ENCODE measurements around the gene ATOH8.

The ATOH8 gene

GRCh38 chr2:85799215-85799956, 45.6 kb downstream of the ATOH8 start:
- H3K27me3 ChIP-seq (replicated peaks; ENCODE audit: control insufficient read depth, insufficient read depth, low read length, poor library complexity, severe bottlenecking), result no peaks in the 10 kb centered on the region
- H3K9me3 ChIP-seq (ENCODE audit: control insufficient read depth, low read length), result no peaks in the 10 kb centered on the region
- H3K4me3 ChIP-seq (ENCODE audit: insufficient read depth, low read depth, low read length, poor library complexity, severe bottlenecking), result no peak overlapping the region
- H3K27ac ChIP-seq (ENCODE audit: insufficient read depth, low read length, poor library complexity, severe bottlenecking), result no peak overlapping the region
- DNase-seq, result no peak
- H3K36me3 ChIP-seq (ENCODE audit: control insufficient read depth, insufficient read depth, low read length), result no peaks in the 10 kb centered on the region
- no peaks in the 10 kb centered on the region for H3K4me1 ChIP-seq (ENCODE audit: control insufficient read depth, insufficient read depth, low read length, poor library complexity, severe bottlenecking)

- Histone ChIP-seq H3K4me3 (ENCODE audit: insufficient read depth, low read depth, low read length, poor library complexity, severe bottlenecking) (no peak overlapping the region), H3K9me3 (ENCODE audit: control insufficient read depth, low read length) (no peaks in the 10 kb centered on the region), H3K27ac (ENCODE audit: insufficient read depth, low read length, poor library complexity, severe bottlenecking) (no peak overlapping the region), H3K4me1 (ENCODE audit: control insufficient read depth, insufficient read depth, low read length, poor library complexity, severe bottlenecking) (no peaks in the 10 kb centered on the region), H3K27me3 (replicated peaks; ENCODE audit: control insufficient read depth, insufficient read depth, low read length, poor library complexity, severe bottlenecking) (no peaks in the 10 kb centered on the region), H3K36me3 (ENCODE audit: control insufficient read depth, insufficient read depth, low read length) (no peaks in the 10 kb centered on the region)
- no peak for DNase-seq
Measured at GRCh38 chr2:85800586-85800985, 46.8 kb downstream of the ATOH8 start.

GRCh38 chr2:85801871-85802270, 48.1 kb downstream of the ATOH8 start:
- Histone ChIP-seq H3K27me3 (replicated peaks; ENCODE audit: control insufficient read depth, insufficient read depth, low read length, poor library complexity, severe bottlenecking) (no peaks in the 10 kb centered on the region), H3K9me3 (ENCODE audit: control insufficient read depth, low read length) (no peaks in the 10 kb centered on the region), H3K4me1 (ENCODE audit: control insufficient read depth, insufficient read depth, low read length, poor library complexity, severe bottlenecking) (no peaks in the 10 kb centered on the region), H3K36me3 (ENCODE audit: control insufficient read depth, insufficient read depth, low read length) (no peaks in the 10 kb centered on the region), H3K4me3 (ENCODE audit: insufficient read depth, low read depth, low read length, poor library complexity, severe bottlenecking) (no peak overlapping the region), H3K27ac (ENCODE audit: insufficient read depth, low read length, poor library complexity, severe bottlenecking) (no peak overlapping the region)
- no peak for DNase-seq

- H3K27me3 ChIP-seq (replicated peaks; ENCODE audit: control insufficient read depth, insufficient read depth, low read length, poor library complexity, severe bottlenecking), result no peaks in the 10 kb centered on the region
- no peaks in the 10 kb centered on the region for H3K36me3 ChIP-seq (ENCODE audit: control insufficient read depth, insufficient read depth, low read length)
- H3K4me1 ChIP-seq (ENCODE audit: control insufficient read depth, insufficient read depth, low read length, poor library complexity, severe bottlenecking), result no peaks in the 10 kb centered on the region
- no peaks in the 10 kb centered on the region for H3K9me3 ChIP-seq (ENCODE audit: control insufficient read depth, low read length)
- no peak overlapping the region for H3K4me3 ChIP-seq (ENCODE audit: insufficient read depth, low read depth, low read length, poor library complexity, severe bottlenecking)
- no peak for DNase-seq
- H3K27ac ChIP-seq (ENCODE audit: insufficient read depth, low read length, poor library complexity, severe bottlenecking), result no peak overlapping the region
Measured at GRCh38 chr2:85802354-85803103, 48.7 kb downstream of the ATOH8 start.

GRCh38 chr2:85803704-85804425, 50.1 kb downstream of the ATOH8 start:
- Histone ChIP-seq H3K36me3 (ENCODE audit: control insufficient read depth, insufficient read depth, low read length) (no peaks in the 10 kb centered on the region), H3K4me1 (ENCODE audit: control insufficient read depth, insufficient read depth, low read length, poor library complexity, severe bottlenecking) (no peaks in the 10 kb centered on the region), H3K27me3 (replicated peaks; ENCODE audit: control insufficient read depth, insufficient read depth, low read length, poor library complexity, severe bottlenecking) (no peaks in the 10 kb centered on the region), H3K9me3 (ENCODE audit: control insufficient read depth, low read length) (no peaks in the 10 kb centered on the region), H3K4me3 (ENCODE audit: insufficient read depth, low read depth, low read length, poor library complexity, severe bottlenecking) (no peak overlapping the region), H3K27ac (ENCODE audit: insufficient read depth, low read length, poor library complexity, severe bottlenecking) (no peak overlapping the region)
- DNase-seq, result no peak

- Histone ChIP-seq H3K36me3 (ENCODE audit: control insufficient read depth, insufficient read depth, low read length) (no peaks in the 10 kb centered on the region), H3K4me3 (ENCODE audit: insufficient read depth, low read depth, low read length, poor library complexity, severe bottlenecking) (no peak overlapping the region), H3K4me1 (ENCODE audit: control insufficient read depth, insufficient read depth, low read length, poor library complexity, severe bottlenecking) (no peaks in the 10 kb centered on the region), H3K27me3 (replicated peaks; ENCODE audit: control insufficient read depth, insufficient read depth, low read length, poor library complexity, severe bottlenecking) (no peaks in the 10 kb centered on the region), H3K27ac (ENCODE audit: insufficient read depth, low read length, poor library complexity, severe bottlenecking) (no peak overlapping the region), H3K9me3 (ENCODE audit: control insufficient read depth, low read length) (no peaks in the 10 kb centered on the region)
- DNase-seq, result no peak
Measured at GRCh38 chr2:85804583-85804982, 50.8 kb downstream of the ATOH8 start.

GRCh38 chr2:85806358-85807118, 52.7 kb downstream of the ATOH8 start:
- Histone ChIP-seq H3K4me1 (ENCODE audit: control insufficient read depth, insufficient read depth, low read length, poor library complexity, severe bottlenecking) (no peaks in the 10 kb centered on the region), H3K27me3 (replicated peaks; ENCODE audit: control insufficient read depth, insufficient read depth, low read length, poor library complexity, severe bottlenecking) (no peaks in the 10 kb centered on the region), H3K27ac (ENCODE audit: insufficient read depth, low read length, poor library complexity, severe bottlenecking) (no peak overlapping the region), H3K4me3 (ENCODE audit: insufficient read depth, low read depth, low read length, poor library complexity, severe bottlenecking) (no peak overlapping the region), H3K9me3 (ENCODE audit: control insufficient read depth, low read length) (no peaks in the 10 kb centered on the region), H3K36me3 (ENCODE audit: control insufficient read depth, insufficient read depth, low read length) (no peaks in the 10 kb centered on the region)
- no peak for DNase-seq

- Histone ChIP-seq H3K4me3 (ENCODE audit: insufficient read depth, low read depth, low read length, poor library complexity, severe bottlenecking) (no peak overlapping the region), H3K36me3 (ENCODE audit: control insufficient read depth, insufficient read depth, low read length) (no peaks in the 10 kb centered on the region), H3K9me3 (ENCODE audit: control insufficient read depth, low read length) (no peaks in the 10 kb centered on the region), H3K4me1 (ENCODE audit: control insufficient read depth, insufficient read depth, low read length, poor library complexity, severe bottlenecking) (no peaks in the 10 kb centered on the region), H3K27ac (ENCODE audit: insufficient read depth, low read length, poor library complexity, severe bottlenecking) (no peak overlapping the region), H3K27me3 (replicated peaks; ENCODE audit: control insufficient read depth, insufficient read depth, low read length, poor library complexity, severe bottlenecking) (no peaks in the 10 kb centered on the region)
- no peak for DNase-seq
Measured at GRCh38 chr2:85807756-85808155, 54.0 kb downstream of the ATOH8 start.

- H3K27ac ChIP-seq (ENCODE audit: insufficient read depth, low read length, poor library complexity, severe bottlenecking), result no peak overlapping the region
- H3K27me3 ChIP-seq (replicated peaks; ENCODE audit: control insufficient read depth, insufficient read depth, low read length, poor library complexity, severe bottlenecking), result peaks cover 5% of the 10 kb centered on the region
- H3K4me3 ChIP-seq (ENCODE audit: insufficient read depth, low read depth, low read length, poor library complexity, severe bottlenecking), result no peak overlapping the region
- no peak for DNase-seq
- H3K9me3 ChIP-seq (ENCODE audit: control insufficient read depth, low read length), result no peaks in the 10 kb centered on the region
- H3K4me1 ChIP-seq (ENCODE audit: control insufficient read depth, insufficient read depth, low read length, poor library complexity, severe bottlenecking), result no peaks in the 10 kb centered on the region
- no peaks in the 10 kb centered on the region for H3K36me3 ChIP-seq (ENCODE audit: control insufficient read depth, insufficient read depth, low read length)
Measured at GRCh38 chr2:85810371-85811179, 56.8 kb downstream of the ATOH8 start.

All from effector memory CD4-positive, alpha-beta T cell (primary cell).